GM18520 (cell line): ENCODE measurements around the gene IFT172.
"Not testable (repeated sequence)": the region's sequence is repeated elsewhere in the genome, so short reads cannot be mapped to it uniquely, and the experiment has no call there.

ENCODE experiments used
- ATAC-seq: cut with Tn5 transposase; IDR thresholded peaks from one replicate; pipeline ENCODE4 v1.9.1; 2021; ENCODE audit not compliant: unreplicated experiment

IFT172 gene

GRCh38 chr2:27427863-27428212 lies 61.7 kb downstream of the IFT172 start:
- no peak for ATAC-seq

GRCh38 chr2:27425039-27425438 lies 64.5 kb downstream of the IFT172 start:
- not testable (repeated sequence) for ATAC-seq

- no peak for ATAC-seq
Observed at GRCh38 chr2:27422958-27423357, 66.6 kb downstream of the IFT172 start.

GRCh38 chr2:27421660-27422250 lies 67.8 kb downstream of the IFT172 start:
- no peak for ATAC-seq

GRCh38 chr2:27420996-27421395 lies 68.5 kb downstream of the IFT172 start:
- no peak for ATAC-seq

GRCh38 chr2:27416151-27416550 lies 73.4 kb downstream of the IFT172 start:
- no peak for ATAC-seq

GRCh38 chr2:27412419-27413152 lies 77.0 kb downstream of the IFT172 start:
- no peak for ATAC-seq

- peak; percentile 93 for ATAC-seq
Observed at GRCh38 chr2:27409321-27410073, 80.0 kb downstream of the IFT172 start, which contains the start of gene PPM1G. PPM1G (minus strand) TSS chr2:27409591; CDS start chr2:27409422, 169 bp downstream.

- ATAC-seq, result peak; percentile 21
Observed at GRCh38 chr2:27408601-27409320, 80.8 kb downstream of the IFT172 start.

- ATAC-seq, result no peak
Observed at GRCh38 chr2:27407798-27408491, 81.6 kb downstream of the IFT172 start.

GRCh38 chr2:27400348-27401135 lies 89.0 kb downstream of the IFT172 start:
- no peak for ATAC-seq

GRCh38 chr2:27398962-27399361 lies 90.6 kb downstream of the IFT172 start:
- no peak for ATAC-seq
